HL-60 (cell line): ENCODE data around the gene CCDC190.

ENCODE experiments used
- CTCF ChIP-seq: IDR thresholded peaks from one replicate; pipeline ENCODE4 v1.5.1; 2011; ENCODE audit warnings: low read length, control low read depth, inconsistent platforms; ENCODE audit not compliant: insufficient read depth
- GABPA ChIP-seq: IDR thresholded peaks from 2 replicates; pipeline ENCODE4 v1.6.1; 2012; ENCODE audit warnings: low read depth
- POLR2AphosphoS5 ChIP-seq: IDR thresholded peaks from 2 replicates; pipeline ENCODE4 v1.6.1; 2012; ENCODE audit warnings: low read depth
- REST ChIP-seq: IDR thresholded peaks from 2 replicates; pipeline ENCODE4 v1.6.1; 2012; ENCODE audit warnings: low read depth; ENCODE audit not compliant: insufficient replicate concordance
- SPI1 ChIP-seq: IDR thresholded peaks from 2 replicates; pipeline ENCODE4 v1.6.1; 2012; ENCODE audit warnings: low read depth, mild to moderate bottlenecking, borderline replicate concordance

GRCh38 chr1:162906485-162906884 is 45.5 kb upstream of the CCDC190 start:
- no peak for TF ChIP-seq CTCF
- no peak for TF ChIP-seq POLR2AphosphoS5
- TF ChIP-seq REST, result no peak
- TF ChIP-seq GABPA, result no peak
- no peak for TF ChIP-seq SPI1
